GM19463 (cell line): ENCODE data around the gene QSOX2.

ENCODE experiments used
- ATAC-seq: cut with Tn5 transposase; IDR thresholded peaks from one replicate; pipeline ENCODE4 v1.9.1; 2021; ENCODE audit warnings: mild to moderate bottlenecking, moderate library complexity; ENCODE audit not compliant: unreplicated experiment

QSOX2 gene

GRCh38 chr9:136245219-136246150 lies at the start of gene QSOX2:
Gene QSOX2 (minus strand): TSS chr9:136245812. CDS start chr9:136245803, 9 bp downstream.
- ATAC-seq, result no peak

DNA sequence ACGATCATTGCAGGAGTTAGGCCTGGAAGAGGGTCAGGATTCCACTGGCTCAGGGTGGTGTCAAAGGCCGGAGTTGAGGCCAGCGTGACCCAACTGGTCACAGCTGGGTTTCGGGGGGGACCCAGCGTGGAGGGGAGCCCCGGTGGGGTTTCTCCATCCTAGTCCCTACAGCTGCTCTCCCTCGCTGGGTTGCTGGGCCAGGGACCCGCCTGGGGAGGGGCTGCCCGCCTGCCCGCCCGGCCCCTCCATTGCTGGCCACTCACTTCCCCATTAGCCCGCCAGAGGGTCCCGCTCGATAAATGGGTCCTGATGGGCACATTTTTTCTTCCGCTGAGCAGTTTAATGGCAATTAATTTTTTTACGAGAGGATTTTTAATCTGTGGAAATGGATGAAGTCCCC lies 49.4 kb upstream of the QSOX2 start:
- no peak for ATAC-seq

DNA sequence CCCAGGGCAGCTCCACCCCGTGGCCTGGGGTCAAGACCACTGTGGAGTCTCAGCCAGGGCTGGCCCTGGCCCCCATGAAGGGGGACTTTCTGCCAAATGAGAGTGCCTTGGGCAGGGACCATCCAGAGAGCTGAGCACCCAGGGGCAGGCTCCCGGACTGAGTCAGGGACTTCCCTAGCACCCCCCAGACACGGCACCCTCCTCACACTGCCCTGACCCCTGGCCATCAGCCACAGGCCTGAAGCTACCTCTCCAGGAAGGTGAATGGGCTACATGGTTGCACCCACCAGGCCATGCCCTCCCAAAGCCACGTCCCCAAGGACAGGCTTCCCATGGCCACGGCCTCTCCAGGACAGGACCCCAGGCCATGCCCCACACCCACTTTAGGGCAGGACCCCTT lies 48.8 kb upstream of the QSOX2 start:
- no peak for ATAC-seq

DNA sequence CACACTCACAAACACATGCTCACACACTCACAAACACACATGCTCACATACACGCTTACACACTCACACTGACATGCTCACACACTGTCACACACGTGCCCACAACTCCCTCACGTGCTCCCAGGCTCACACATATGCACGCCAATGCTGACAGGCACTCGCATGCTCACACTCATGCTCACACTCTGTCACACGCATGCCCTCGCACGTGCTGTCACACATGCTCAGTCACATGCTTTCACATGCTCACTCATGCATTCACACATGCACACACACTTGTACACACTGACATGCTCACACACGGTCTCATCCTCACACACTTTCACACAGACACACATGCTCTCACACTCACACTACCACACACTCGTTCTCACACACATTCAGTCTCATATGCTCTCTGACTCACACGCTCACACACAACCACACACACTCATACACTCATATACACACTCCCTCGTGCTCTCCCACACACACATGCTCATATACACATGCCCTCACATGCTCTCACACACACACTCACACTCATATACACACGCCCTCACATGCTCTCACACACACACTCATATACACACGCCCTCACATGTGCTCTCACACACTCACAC lies 48.0 kb upstream of the QSOX2 start:
- no peak for ATAC-seq

DNA sequence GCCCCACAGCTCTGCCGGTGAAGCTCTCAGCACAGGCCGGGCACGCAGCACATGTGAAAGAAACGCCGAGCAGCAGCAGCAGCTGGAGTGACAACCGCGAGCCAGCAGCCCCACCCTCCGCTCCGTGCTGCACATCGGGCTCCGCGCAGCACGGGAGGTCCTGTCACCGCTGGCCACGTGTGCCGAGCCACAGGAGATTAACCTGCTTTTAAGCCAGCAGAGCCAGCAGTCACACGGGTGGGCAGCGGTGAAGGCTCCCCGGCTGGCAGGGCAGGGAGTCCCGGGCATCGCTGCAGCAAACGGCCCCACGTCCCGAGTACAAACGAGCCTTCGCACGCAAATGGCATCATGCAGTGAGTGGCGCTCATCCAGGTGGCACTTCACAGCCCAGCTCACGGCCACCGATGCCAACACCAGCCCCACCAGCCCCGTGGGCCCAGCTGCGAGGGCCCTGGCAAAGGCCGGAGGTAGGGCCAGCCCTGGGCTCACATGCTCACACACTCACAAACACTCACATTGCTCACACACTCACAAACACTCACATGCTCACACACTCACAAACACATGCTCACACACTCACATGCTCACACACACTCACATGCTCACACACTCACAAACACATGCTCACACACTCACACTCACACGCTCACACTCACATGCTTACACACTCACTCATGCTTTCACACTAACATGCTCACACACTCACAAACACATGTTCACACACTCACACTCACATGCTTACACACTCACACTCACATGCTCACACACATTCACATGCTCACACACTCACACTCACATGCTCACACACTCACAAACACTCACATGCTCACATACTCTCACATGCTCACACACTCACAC lies 47.2 kb upstream of the QSOX2 start:
- no peak for ATAC-seq

GRCh38 chr9:136292026-136292538 lies 46.5 kb upstream of the QSOX2 start:
- ATAC-seq, result no peak

DNA sequence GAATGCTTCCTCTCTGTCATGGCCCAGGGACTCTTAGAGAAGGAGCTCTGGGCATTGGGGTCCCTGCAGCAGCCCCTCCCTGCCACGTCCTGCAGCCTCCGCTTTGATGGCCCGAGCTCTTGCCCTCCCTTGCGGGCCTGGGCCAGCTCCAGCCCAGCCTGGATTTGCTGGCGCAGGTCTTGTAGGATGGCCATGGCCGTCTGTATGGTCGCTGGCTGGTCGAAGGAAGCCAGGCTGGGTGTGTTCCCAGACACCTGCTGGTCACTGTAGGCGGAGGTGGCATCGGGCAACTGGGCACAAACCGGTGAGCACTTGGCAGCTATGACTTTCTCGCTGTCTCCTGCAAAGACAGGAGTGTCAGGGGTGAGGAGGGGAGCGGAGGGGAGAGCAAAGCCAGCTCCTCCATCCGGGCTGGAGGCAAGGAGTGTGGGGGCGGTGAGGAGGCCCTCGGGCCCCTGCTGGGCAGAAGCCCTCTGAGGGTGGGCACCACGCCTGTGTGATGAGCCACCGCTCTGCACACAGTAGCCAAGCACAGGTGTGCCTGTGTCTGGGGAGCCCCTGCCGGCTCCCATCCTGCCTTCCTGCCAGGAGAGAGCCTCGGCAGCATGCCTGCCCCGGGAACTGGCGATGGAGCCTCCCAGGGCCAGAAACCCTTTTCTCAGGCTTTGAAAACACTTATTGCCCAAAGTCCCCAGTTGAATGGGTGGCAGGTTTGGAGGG lies 45.9 kb upstream of the QSOX2 start:
- no peak for ATAC-seq

DNA sequence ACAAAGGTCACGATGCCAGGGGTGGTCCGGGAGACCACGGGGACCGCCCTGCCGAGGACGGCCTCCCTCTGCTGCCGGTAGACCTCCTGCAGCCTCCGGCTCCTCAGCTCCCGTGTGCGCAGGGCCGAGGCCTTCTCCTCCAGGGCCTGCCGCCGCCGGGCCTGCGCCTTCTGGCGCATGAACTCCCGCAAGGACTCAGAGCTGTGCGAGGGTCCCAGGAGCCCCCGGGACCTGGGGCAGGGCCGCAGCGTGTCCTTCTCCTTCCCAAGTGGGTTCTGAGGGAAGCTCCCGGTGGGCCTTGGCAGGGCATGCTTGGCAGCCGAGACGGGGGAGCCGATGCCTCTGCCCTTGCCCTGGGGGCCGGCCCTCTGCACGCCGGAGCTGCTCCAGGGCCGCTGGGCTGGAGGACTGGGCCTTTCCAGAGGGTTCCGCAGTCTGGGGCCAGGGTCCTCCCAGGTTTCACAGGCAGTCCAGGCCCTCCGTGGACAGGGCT lies 44.9 kb upstream of the QSOX2 start:
- no peak for ATAC-seq

- no peak for ATAC-seq
Measured at GRCh38 chr9:136289651-136290507, 44.3 kb upstream of the QSOX2 start.

DNA sequence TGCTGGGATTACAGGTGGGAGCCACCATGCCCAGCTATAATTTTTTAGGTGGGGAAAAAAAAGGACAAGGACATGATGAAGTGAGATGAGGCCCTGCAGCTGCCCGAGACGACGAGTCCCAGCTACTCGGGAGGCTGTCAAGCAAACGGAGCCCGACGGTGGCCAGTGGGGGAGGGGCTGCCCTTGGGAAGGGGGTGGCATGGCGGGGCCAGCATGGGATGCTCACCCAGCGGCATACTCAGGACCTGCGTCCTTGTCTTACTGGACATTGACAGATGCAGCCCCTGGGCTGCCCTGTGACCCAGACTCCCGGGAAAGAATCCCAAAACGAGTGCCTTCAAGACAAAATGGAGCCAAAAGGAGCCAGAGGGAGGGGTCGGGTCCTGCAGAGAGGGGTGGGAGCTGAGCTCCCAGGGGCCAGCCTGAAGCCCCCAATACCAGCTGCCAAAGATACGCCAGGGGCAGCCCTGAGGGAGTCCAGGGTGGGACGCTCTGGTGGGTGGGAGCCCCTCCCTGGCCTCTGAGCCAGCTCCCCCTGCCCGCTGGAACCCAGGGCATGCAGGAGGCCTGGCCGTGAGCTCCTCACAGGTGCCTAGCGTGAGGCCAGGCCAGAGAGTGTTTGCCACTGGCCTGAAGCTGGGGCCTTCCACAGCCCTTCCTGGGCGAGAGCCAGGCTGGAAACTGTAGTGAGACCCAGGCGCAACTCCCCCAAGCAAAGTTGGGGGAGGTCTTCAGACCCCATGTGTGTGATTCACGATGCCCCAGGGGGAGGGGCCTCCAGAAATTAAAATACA lies 42.5 kb upstream of the QSOX2 start:
- ATAC-seq, result no peak

GRCh38 chr9:136286987-136287379 lies 41.4 kb upstream of the QSOX2 start:
- ATAC-seq, result no peak

GRCh38 chr9:136286359-136286986 lies 40.9 kb upstream of the QSOX2 start:
- ATAC-seq, result no peak

- no peak for ATAC-seq
Measured at GRCh38 chr9:136285501-136286358, 40.1 kb upstream of the QSOX2 start.

GRCh38 chr9:136284951-136285350 lies 39.3 kb upstream of the QSOX2 start:
- ATAC-seq, result no peak

DNA sequence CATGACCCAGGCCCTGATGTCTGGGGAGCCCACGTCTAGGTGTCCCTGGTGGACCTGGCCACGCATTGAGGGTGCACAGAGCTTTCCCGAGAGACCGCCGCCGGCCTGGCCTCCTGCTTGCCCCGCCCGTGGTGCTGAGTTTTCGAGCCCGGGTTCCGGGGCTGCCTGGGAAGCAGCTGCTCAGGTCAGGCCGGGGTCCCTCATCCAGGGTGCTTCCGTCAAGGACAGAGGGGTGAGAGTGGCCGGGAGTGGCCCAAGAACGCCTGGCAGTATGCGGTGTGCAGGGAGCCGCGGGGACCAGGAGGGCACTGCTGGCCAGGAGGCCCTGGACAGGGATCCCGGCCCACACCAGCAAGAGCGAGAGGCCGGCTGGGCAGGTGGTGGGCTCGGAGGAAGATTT lies 38.7 kb upstream of the QSOX2 start:
- ATAC-seq, result no peak

DNA sequence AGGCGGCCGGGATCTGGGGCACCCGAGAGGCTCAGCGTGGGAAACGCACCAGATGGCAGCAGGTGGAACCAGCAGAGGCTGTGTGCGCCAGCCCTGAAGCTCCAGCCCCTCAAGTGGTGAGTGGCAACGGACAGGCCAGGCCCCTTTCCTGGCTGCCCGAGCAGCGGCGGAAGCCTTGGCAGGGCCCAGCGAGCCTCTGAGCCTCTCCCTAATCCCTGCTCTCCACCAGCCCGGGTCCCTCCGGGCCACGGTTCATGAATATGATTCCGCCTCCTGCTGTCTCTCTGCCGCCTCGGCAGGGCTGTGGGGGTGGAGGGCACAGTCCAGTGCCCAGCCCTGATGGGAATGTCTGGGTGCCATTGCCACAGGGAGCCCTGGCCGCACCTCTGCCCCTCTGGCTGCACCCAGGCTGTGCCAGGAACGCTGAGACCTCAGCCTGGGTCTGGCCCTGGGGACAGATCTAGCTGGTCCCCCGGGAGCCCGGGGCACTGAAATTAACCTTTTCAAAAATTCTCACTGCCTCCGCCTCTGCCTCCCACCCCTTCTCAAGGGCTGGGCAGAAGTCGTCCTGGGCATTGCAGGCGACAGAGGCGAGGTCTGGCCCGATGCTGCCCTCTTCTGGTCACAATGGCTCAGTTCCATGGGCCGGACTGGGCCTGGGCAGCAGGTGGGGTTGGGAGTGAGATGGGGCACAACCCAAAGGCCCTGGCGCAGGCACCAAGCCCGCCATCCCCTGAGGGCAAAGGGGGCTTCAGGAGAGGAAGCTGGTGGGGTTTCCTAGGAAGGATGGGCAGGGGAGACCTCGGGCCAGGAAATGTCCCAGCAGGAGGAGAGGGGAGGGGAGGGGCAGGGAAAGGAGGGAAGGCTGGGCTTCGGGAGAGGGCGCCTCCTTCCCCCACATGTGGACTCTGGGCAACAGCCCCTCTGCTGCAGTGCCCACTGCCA lies 38.0 kb upstream of the QSOX2 start:
- ATAC-seq, result peak; percentile 87
